HCT116 (cell line): ENCODE data around the gene DIP2B. TPM values are rescaled to one million over a fixed set of nuclear protein-coding genes. Genes with fewer than 3 reads are reported as not detected.

Source experiments
- ATAC-seq: fragments of 200-7000 bp; cut with Tn5 transposase; 2 replicates; pipeline ENCODE4 v1.9.1; 2020; ENCODE audit warnings: mild to moderate bottlenecking, moderate library complexity
- BruUV-seq: library from RNA; stranded (reverse); fragments of 400-500 nt; replicated peaks from 2 replicates; lab custom pipeline; 2021; lab: Mats Ljungman, UMichigan
- CTCF ChIA-PET: fragments of 300-600 bp; sonication (Branson Sonifier 250); formaldehyde crosslinking; loops from one replicate; lab custom pipeline; 2021; ENCODE audit warnings: antibody characterized with exemption; lab: Charles Lee
- POLR2A ChIA-PET: fragments of 300-600, 350-600 bp; sonication (Branson Sonifier 250); formaldehyde crosslinking; loops from one replicate; lab custom pipeline; 2021; ENCODE audit warnings: antibody characterized with exemption; lab: Charles Lee
- RAD21 ChIA-PET, 2 experiments: fragments of 300-600 bp; sonication (Branson Sonifier 250); formaldehyde crosslinking; loops; one replicate each; lab custom pipeline; 2023; ENCODE audit warnings: low total read pairs in 2 of 2; ENCODE audit not compliant: uncharacterized antibody in 2 of 2, unreplicated experiment in 2 of 2, low non-redundant PET in 1 of 2; lab: Charles Lee
- DNase-seq: peaks from one replicate; pipeline ENCODE4 v3.0.0-alpha.2; 2010; ENCODE audit warnings: low read depth, low spot score
- H2AFZ ChIP-seq: fragments of 200-600 bp; shearing (Covaris generic), sonication (generic); 2 replicates; pipeline ENCODE4 v1.6.1; 2017; ENCODE audit warnings: low read depth, mixed run types, mixed read lengths, antibody characterized with exemption, low read length; ENCODE audit not compliant: poor library complexity, severe bottlenecking
- H3K27ac ChIP-seq: 2 replicates; pipeline ENCODE4 v1.5.1; 2012; ENCODE audit warnings: low read depth, low read length
- H3K27me3 ChIP-seq: fragments of 200-600 bp; sonication (generic); 2 replicates; pipeline ENCODE4 v1.6.1; 2016; ENCODE audit warnings: mixed run types, low read length, mixed read lengths; ENCODE audit not compliant: insufficient read depth
- H3K36me3 ChIP-seq, 2 experiments: fragments of 200-500 bp in 1 of 2; fragments of 200-600 bp in 1 of 2; sonication (Bioruptor generic) in 1 of 2; sonication (generic) in 1 of 2; 2 replicates each; pipeline versions ENCODE4 v1.5.1 to v1.6.1; 2014 to 2016; ENCODE audit warnings: low read length in 2 of 2, inconsistent platforms in 1 of 2, mixed read lengths in 1 of 2, mixed run types in 1 of 2; ENCODE audit not compliant: insufficient read depth in 2 of 2, control insufficient read depth in 1 of 2
- H3K4me1 ChIP-seq, 2 experiments: fragments of 200-600 bp in 1 of 2; sonication (generic) in 1 of 2; 2 replicates each; pipeline versions ENCODE4 v1.5.1 to v1.6.1; 2012 to 2017; ENCODE audit warnings: low read length in 2 of 2, inconsistent platforms in 1 of 2, mild to moderate bottlenecking in 1 of 2, mixed read lengths in 1 of 2, mixed run types in 1 of 2, moderate library complexity in 1 of 2; ENCODE audit not compliant: insufficient read depth in 2 of 2, control insufficient read depth in 1 of 2
- H3K4me2 ChIP-seq: fragments of 200-600 bp; sonication (generic); 2 replicates; pipeline ENCODE4 v1.6.1; 2017; ENCODE audit warnings: mixed run types, low read length, mixed read lengths
- H3K4me3 ChIP-seq, 2 experiments: fragments of 200-600 bp in 1 of 2; sonication (generic) in 1 of 2; replicated peaks in 1 of 2; 2 replicates each; pipeline ENCODE4 v1.5.1; 2011 to 2016; ENCODE audit warnings: low read length in 2 of 2, control low read depth in 1 of 2, low read depth in 1 of 2, mild to moderate bottlenecking in 1 of 2, mixed read lengths in 1 of 2, mixed run types in 1 of 2
- H3K79me2 ChIP-seq: fragments of 200-600 bp; sonication (generic); 2 replicates; pipeline ENCODE4 v1.6.1; 2017; ENCODE audit warnings: mild to moderate bottlenecking, mixed run types, low read length, moderate library complexity, mixed read lengths; ENCODE audit not compliant: insufficient read depth
- H3K9ac ChIP-seq: fragments of 200-600 bp; sonication (generic); 2 replicates; pipeline ENCODE4 v1.6.1; 2016; ENCODE audit warnings: low read length, mixed read lengths
- H3K9me2 ChIP-seq: fragments of 200-600 bp; sonication (generic), shearing (Covaris generic); 2 replicates; pipeline ENCODE4 v1.6.1; 2017; ENCODE audit warnings: mixed run types, mild to moderate bottlenecking, moderate library complexity; ENCODE audit not compliant: insufficient read depth
- H3K9me3 ChIP-seq, 2 experiments: fragments of 200-500 bp in 1 of 2; fragments of 200-600 bp in 1 of 2; sonication (Bioruptor generic) in 1 of 2; sonication (generic) in 1 of 2; 2 replicates each; pipeline ENCODE4 v1.6.1; 2014 to 2017; ENCODE audit warnings: low read length in 2 of 2, mixed read lengths in 2 of 2, inconsistent platforms in 1 of 2, low read depth in 1 of 2, mild to moderate bottlenecking in 1 of 2, mixed run types in 1 of 2, moderate library complexity in 1 of 2; ENCODE audit not compliant: control insufficient read depth in 1 of 2, insufficient read depth in 1 of 2
- H4K20me1 ChIP-seq: fragments of 200-600 bp; sonication (generic), shearing (Covaris generic); 2 replicates; pipeline ENCODE4 v1.6.1; 2017; ENCODE audit warnings: mixed run types, mild to moderate bottlenecking, moderate library complexity; ENCODE audit not compliant: insufficient read depth
- CEBPB ChIP-seq: IDR thresholded peaks from 2 replicates; pipeline ENCODE4 v1.6.1; 2012; ENCODE audit warnings: low read depth
- EZH2 ChIP-seq: fragments of 200-600 bp; sonication (generic); IDR thresholded peaks from 2 replicates; pipeline ENCODE4 v1.6.1; 2017; ENCODE audit warnings: antibody characterized with exemption, mixed run types
- POLR2A ChIP-seq: IDR thresholded peaks from 2 replicates; pipeline ENCODE4 v1.7.0; 2011; ENCODE audit warnings: borderline replicate concordance; ENCODE audit not compliant: insufficient read depth, insufficient read length; ENCODE audit errors: extremely low read depth
- POLR2AphosphoS5 ChIP-seq: IDR thresholded peaks from 2 replicates; pipeline ENCODE4 v1.6.1; 2011; ENCODE audit warnings: mild to moderate bottlenecking, low read depth, low read length, moderate library complexity
- SIN3A ChIP-seq: IDR thresholded peaks from 2 replicates; pipeline ENCODE4 v1.6.1; 2012; ENCODE audit warnings: low read depth
- YY1 ChIP-seq: IDR thresholded peaks from 2 replicates; pipeline ENCODE4 v1.6.1; 2011; ENCODE audit warnings: low read length, low read depth, moderate library complexity, mild to moderate bottlenecking; ENCODE audit not compliant: insufficient replicate concordance; ENCODE audit errors: extremely low read depth
- intact Hi-C: fragments of 100-400 bp; cut with micrococcal nuclease; formaldehyde crosslinking; loops from 2 replicates; pipeline ENCODE4 v1.10.0; 2022
- total RNA-seq: library from RNA; stranded (reverse); gene quantifications from one replicate; pipeline ENCODE4 v1.2.1, GENCODE V29; 2021; ENCODE audit not compliant: unreplicated experiment

Gene DIP2B
- total RNA-seq, 1 experiment from 2014 or later: 32.3 TPM

DNA sequence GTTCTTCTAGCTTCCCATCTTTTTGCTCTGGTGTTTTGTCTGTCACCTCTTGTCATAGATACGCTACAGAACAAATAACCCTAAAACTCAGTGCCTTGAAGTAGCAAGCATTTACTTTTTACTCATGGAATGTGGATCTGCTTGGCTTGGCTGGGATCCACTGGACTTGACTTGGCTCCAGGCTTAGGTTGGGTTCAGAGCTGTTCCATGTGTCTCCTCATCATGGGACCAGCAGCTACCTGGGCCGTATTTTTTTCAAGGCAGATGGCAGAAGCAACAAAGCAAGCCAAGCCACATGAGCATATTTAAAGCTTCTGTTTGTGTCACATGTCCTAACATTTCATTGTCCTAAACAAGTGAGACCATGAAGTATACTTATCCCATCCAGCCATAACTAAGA is 210.4 kb downstream of the DIP2B start:
- intact Hi-C loops: no loop called here
- RAD21 ChIA-PET: no interaction called here
- H3K4me2 ChIP-seq: no peak overlapping the region
- H3K4me1 ChIP-seq: no peaks in the 10 kb centered on the region
- no TSS peak for BruUV-seq
- peaks cover 9 to 25% of the 10 kb centered on the region in 2 experiments; a peak in 3 of 4 replicates for H3K36me3 ChIP-seq
- no peak for DNase-seq
- no peaks in the 10 kb centered on the region for H3K9me3 ChIP-seq
- ATAC-seq: no peak
- H2AFZ ChIP-seq: no peak overlapping the region
- no peaks in the 10 kb centered on the region for H3K27me3 ChIP-seq
- no peak overlapping the region for H3K9ac ChIP-seq
- no peaks in the 10 kb centered on the region for H3K79me2 ChIP-seq
- CTCF ChIA-PET: no interaction called here
- no peak overlapping the region for H3K4me3 ChIP-seq
- TF ChIP-seq EZH2: no peak
- no peak for TF ChIP-seq POLR2A
- TF ChIP-seq SIN3A: no peak
- no peak for TF ChIP-seq POLR2AphosphoS5
- TF ChIP-seq, all 23 proteins: peak for 0
- POLR2A ChIA-PET: interaction anchor here (0.7 kb wide), 1 partner anchor 184 kb away, joined by 4 read pairs; no protein-coding TSS in a partner anchor
- Histone ChIP-seq H3K27ac (no peak overlapping the region), H3K9me2 (no peaks in the 10 kb centered on the region), H4K20me1 (no peaks in the 10 kb centered on the region)

DNA sequence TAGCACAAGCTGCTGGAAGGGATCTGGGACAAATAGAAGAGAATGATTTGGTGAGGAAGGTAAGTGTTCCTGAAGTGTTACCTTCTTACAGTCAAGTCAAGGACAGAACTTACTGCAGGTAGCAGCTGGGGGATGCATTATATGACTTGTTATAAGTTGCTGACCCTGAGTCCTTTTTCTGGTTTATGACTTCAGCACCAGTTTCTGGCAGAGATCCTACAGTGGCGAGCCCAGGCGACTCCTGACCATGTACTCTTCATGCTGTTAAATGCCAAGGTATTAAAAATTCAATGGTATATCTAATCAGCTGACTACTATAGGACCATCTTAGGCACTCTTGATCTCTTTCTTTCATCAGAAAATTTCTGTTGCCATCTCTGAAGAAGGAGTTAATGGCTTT is 214.0 kb downstream of the DIP2B start:
- Histone ChIP-seq H3K4me3 (no peak overlapping the region), H3K79me2 (no peaks in the 10 kb centered on the region), H3K4me2 (no peak overlapping the region), H3K36me3 (peaks cover 12 to 37% of the 10 kb centered on the region in 2 experiments; a peak in 3 of 4 replicates), H3K9me2 (no peaks in the 10 kb centered on the region), H3K27me3 (no peaks in the 10 kb centered on the region), H3K4me1 (no peaks in the 10 kb centered on the region), H3K27ac (no peak overlapping the region), H2AFZ (no peak overlapping the region), H3K9ac (no peak overlapping the region), H3K9me3 (no peaks in the 10 kb centered on the region), H4K20me1 (no peaks in the 10 kb centered on the region)
- no peak for ATAC-seq
- TF ChIP-seq YY1 (no peak), CEBPB (no peak)
- BruUV-seq: no TSS peak
- no peak for DNase-seq
- ChIA-PET POLR2A (no interaction called here), RAD21 (no interaction called here), CTCF (no interaction called here)
- intact Hi-C loops: no loop called here
